C4-2B (cell line): ENCODE data around the gene FAM83G.

Experiments
- H3K27ac ChIP-seq: fragments of 450-650 bp; 2 replicates; pipeline ENCODE4 v1.5.1; 2017
- CTCF ChIP-seq: fragments of 450-650 bp; conservative IDR thresholded peaks from 2 replicates; pipeline ENCODE4 v1.5.1; 2017; ENCODE audit warnings: mild to moderate bottlenecking
- ZFX ChIP-seq: fragments of 450-650 bp; IDR thresholded peaks from 2 replicates; pipeline ENCODE4 v1.6.1; 2017

FAM83G gene

GRCh38 chr17:19009970-19010369 is 5.4 kb upstream of the FAM83G start:
- H3K27ac ChIP-seq, result no peak overlapping the region
- TF ChIP-seq ZFX, result no peak
- no peak for TF ChIP-seq CTCF

GRCh38 chr17:19006698-19007097 is 2.1 kb upstream of the FAM83G start:
- TF ChIP-seq CTCF (no peak), ZFX (no peak)
- H3K27ac ChIP-seq, result no peak overlapping the region

GRCh38 chr17:19005789-19006430 is 1.3 kb upstream of the FAM83G start:
- no peak overlapping the region for H3K27ac ChIP-seq
- TF ChIP-seq ZFX (no peak), CTCF (no peak)

- TF ChIP-seq ZFX, result no peak
- no peak for TF ChIP-seq CTCF
- peak overlapping the region; percentile 71 for H3K27ac ChIP-seq
Observed at GRCh38 chr17:19005137-19005773, 691 bp upstream of the FAM83G start.

- TF ChIP-seq ZFX (no peak), CTCF (no peak)
- peak overlapping the region; percentile 71 for H3K27ac ChIP-seq
Observed at GRCh38 chr17:19003543-19004420, 782 bp downstream of the FAM83G start.

GRCh38 chr17:19002805-19003542 is 1.6 kb downstream of the FAM83G start:
- TF ChIP-seq ZFX (no peak), CTCF (no peak)
- H3K27ac ChIP-seq, result no peak overlapping the region
